ENCODE measurements around the gene BACH2. TPM values are rescaled to one million over a fixed set of nuclear protein-coding genes. Genes with fewer than 3 reads are reported as not detected.

BACH2 gene
- polyA plus RNA-seq, 1 of the 3 experiments (the other 2 are of a cell fraction): 0.46 TPM

DNA sequence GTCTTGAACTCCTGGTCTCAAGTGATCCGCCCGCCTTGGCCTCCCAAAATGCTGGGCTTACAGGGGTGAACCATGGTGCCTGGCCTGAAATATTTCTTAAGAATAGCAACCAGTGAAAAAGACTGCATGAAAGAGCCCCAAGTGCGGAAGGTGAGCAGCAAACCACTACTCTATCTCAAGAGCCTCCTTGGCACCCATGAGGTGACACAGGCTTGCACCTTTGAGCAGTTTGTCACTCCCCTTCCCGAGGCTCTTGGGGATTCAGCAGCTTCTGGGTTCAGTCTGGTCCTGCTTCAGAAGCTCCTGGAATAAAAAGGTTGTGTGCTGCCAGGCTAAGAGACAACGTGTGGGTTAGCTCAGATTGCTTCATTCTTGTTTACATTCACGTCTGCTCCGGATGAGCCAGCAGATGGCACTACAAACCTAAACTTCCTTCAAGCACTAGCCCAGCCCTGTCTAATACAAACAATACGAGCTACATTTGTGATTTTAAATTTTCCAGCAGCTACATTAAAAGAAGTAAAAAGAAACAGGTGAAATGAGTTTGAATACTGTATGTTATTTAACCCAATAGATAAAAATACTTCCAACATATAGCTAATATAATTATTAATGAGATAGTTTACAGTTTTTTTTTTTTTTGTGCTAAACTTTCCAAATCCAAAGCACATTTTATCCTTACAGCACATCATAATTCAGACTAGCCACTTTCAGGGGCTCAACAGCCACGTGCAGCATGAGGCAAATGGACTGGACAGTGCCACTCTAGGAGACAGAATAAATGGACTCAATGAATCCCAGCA, 356.2 kb downstream of the BACH2 start:
- Histone ChIP-seq H3K4me1 (ENCODE audit: control insufficient read depth in 1 of 2, insufficient read depth in 2 of 2, low read depth in 1 of 2, low read length in 1 of 2) (no peaks in the 10 kb centered on the region; a peak in 1 of 4 replicates), H3K79me2 (ENCODE audit: insufficient read depth) (no peaks in the 10 kb centered on the region), H3K4me2 (no peak overlapping the region), H2AFZ (ENCODE audit: low read depth) (no peak overlapping the region), H4K20me1 (ENCODE audit: insufficient read depth) (no peaks in the 10 kb centered on the region), H3K9ac (no peak overlapping the region), H3K9me2 (no peaks in the 10 kb centered on the region), H3K9me3 (no peaks in the 10 kb centered on the region), H3K27ac (ENCODE audit: low read depth in 2 of 2, low read length in 1 of 2) (no peak overlapping the region), H3F3A (replicated peaks; ENCODE audit: insufficient read depth) (no peaks in the 10 kb centered on the region), H3K27me3 (ENCODE audit: insufficient read depth) (no peaks in the 10 kb centered on the region), H3K36me3 (replicated peaks in 1 of 2; ENCODE audit: control insufficient read depth in 1 of 2, insufficient read depth in 2 of 2, low read length in 1 of 2) (no peaks in the 10 kb centered on the region), H3K4me3 (ENCODE audit: low read depth in 2 of 2, low read length in 1 of 2) (no peak overlapping the region; a peak in 1 of 4 replicates)
- peak; percentile 83 for DNase-seq
- TF ChIP-seq CTCF (IDR thresholded peaks at IDR 0.05): peak; percentile 82
- TF ChIP-seq USF2 (IDR thresholded peaks at IDR 0.05; ENCODE audit: borderline replicate concordance, low read depth, low read length): no peak
- 0 out of 2 replicates have a peak, but pooled peaks have one; percentile 8 for TF ChIP-seq NRF1 (IDR thresholded peaks at IDR 0.05; ENCODE audit: low read depth, low read length)
- TF ChIP-seq FOXM1 (IDR thresholded peaks at IDR 0.05; ENCODE audit: low read depth): no peak
- TF ChIP-seq TAF1 (IDR thresholded peaks at IDR 0.05; ENCODE audit: borderline replicate concordance, low read depth, low read length): no peak
- TF ChIP-seq REST (IDR thresholded peaks at IDR 0.05; ENCODE audit: low read depth, low read length): no peak
- TF ChIP-seq, protein P1, sequence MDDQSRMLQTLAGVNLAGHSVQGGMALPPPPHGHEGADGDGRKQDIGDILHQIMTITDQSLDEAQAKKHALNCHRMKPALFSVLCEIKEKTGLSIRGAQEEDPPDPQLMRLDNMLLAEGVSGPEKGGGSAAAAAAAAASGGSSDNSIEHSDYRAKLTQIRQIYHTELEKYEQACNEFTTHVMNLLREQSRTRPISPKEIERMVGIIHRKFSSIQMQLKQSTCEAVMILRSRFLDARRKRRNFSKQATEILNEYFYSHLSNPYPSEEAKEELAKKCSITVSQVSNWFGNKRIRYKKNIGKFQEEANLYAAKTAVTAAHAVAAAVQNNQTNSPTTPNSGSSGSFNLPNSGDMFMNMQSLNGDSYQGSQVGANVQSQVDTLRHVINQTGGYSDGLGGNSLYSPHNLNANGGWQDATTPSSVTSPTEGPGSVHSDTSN (IDR thresholded peaks at IDR 0.05): no peak
- no peak for TF ChIP-seq MEF2A (IDR thresholded peaks at IDR 0.05; ENCODE audit: borderline replicate concordance, low read depth)
- no peak for TF ChIP-seq NFIC (IDR thresholded peaks at IDR 0.05; ENCODE audit: borderline replicate concordance)
- TF ChIP-seq ELF1 (IDR thresholded peaks at IDR 0.05): no peak
- peak; percentile 96 for TF ChIP-seq SMC3 (IDR thresholded peaks at IDR 0.05; ENCODE audit: low read depth, low read length)
- peak; percentile 98 for TF ChIP-seq RAD21 (IDR thresholded peaks at IDR 0.05; ENCODE audit: low read length)
- TF ChIP-seq, protein P2, sequence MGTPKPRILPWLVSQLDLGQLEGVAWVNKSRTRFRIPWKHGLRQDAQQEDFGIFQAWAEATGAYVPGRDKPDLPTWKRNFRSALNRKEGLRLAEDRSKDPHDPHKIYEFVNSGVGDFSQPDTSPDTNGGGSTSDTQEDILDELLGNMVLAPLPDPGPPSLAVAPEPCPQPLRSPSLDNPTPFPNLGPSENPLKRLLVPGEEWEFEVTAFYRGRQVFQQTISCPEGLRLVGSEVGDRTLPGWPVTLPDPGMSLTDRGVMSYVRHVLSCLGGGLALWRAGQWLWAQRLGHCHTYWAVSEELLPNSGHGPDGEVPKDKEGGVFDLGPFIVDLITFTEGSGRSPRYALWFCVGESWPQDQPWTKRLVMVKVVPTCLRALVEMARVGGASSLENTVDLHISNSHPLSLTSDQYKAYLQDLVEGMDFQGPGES (IDR thresholded peaks at IDR 0.05; ENCODE audit: low read depth, low read length): no peak
- no peak for TF ChIP-seq POLR2AphosphoS5 (IDR thresholded peaks at IDR 0.05; ENCODE audit: low read depth, low read length)
- TF ChIP-seq MXI1 (IDR thresholded peaks at IDR 0.05; ENCODE audit: low read depth, low read length): peak; percentile 31; the same call in 1 of the 2 replicates
- 28% methylated on average over 7 of the region's 9 CpGs for WGBS (ENCODE audit: low lambda C conversion rate)
- ChIA-PET POLR2A (interaction anchor here (0.6 to 1.4 kb wide), 5 partner anchors 26 to 545 kb away, joined by 3 to 5 read pairs (median 3); no protein-coding TSS in a partner anchor), CTCF (interaction anchor here (0.5 to 6.3 kb wide), 85 partner anchors 9 to 576 kb away, joined by 3 to 169 read pairs (median 4); no protein-coding TSS in a partner anchor)

All from SK-N-SH (cell line).